WERI-Rb-1 (cell line): ENCODE data around the gene PARL.
A peak's percentile ranks its signal among the peaks of the same experiment; 100 is the strongest.

Source experiments
- DNase-seq: peaks from one replicate; pipeline ENCODE4 v3.0.0-alpha.2; 2020
- H3K27ac ChIP-seq: fragments of 250-450 bp; sonication (Bioruptor Pico); 2 replicates; pipeline ENCODE4 v1.5.1; 2020; ENCODE audit warnings: mild to moderate bottlenecking, moderate library complexity
- H3K27me3 ChIP-seq: fragments of 250-450 bp; sonication (Bioruptor Pico); 2 replicates; pipeline ENCODE4 v1.5.1; 2021; ENCODE audit warnings: mild to moderate bottlenecking, low read depth, moderate library complexity; ENCODE audit not compliant: insufficient read depth, severe bottlenecking
- H3K36me3 ChIP-seq: fragments of 250-450 bp; sonication (Bioruptor Pico); 2 replicates; pipeline ENCODE4 v1.5.1; 2020; ENCODE audit warnings: mild to moderate bottlenecking, moderate library complexity
- H3K4me3 ChIP-seq: 2 replicates; pipeline ENCODE4 v1.5.1; 2011; ENCODE audit warnings: low read depth, mild to moderate bottlenecking, control low read depth, low read length
- H3K9me3 ChIP-seq: fragments of 250-450 bp; sonication (Bioruptor Pico); 2 replicates; pipeline ENCODE4 v1.5.1; 2021; ENCODE audit warnings: mild to moderate bottlenecking, moderate library complexity; ENCODE audit not compliant: severe bottlenecking
- CTCF ChIP-seq: IDR thresholded peaks from 2 replicates; pipeline ENCODE4 v1.5.1; 2011; ENCODE audit warnings: low read depth, mild to moderate bottlenecking, control low read depth, inconsistent platforms, low read length

Gene PARL

GRCh38 chr3:183911087-183911486, 26.4 kb upstream of the PARL start:
- Histone ChIP-seq H3K27ac (no peak overlapping the region), H3K27me3 (no peaks in the 10 kb centered on the region), H3K4me3 (no peak overlapping the region), H3K9me3 (no peaks in the 10 kb centered on the region), H3K36me3 (no peaks in the 10 kb centered on the region)
- no peak for TF ChIP-seq CTCF
- no peak for DNase-seq

GRCh38 chr3:183909030-183909600, 24.4 kb upstream of the PARL start:
- no peak for DNase-seq
- Histone ChIP-seq H3K9me3 (no peaks in the 10 kb centered on the region), H3K36me3 (no peaks in the 10 kb centered on the region), H3K27me3 (no peaks in the 10 kb centered on the region), H3K27ac (no peak overlapping the region), H3K4me3 (no peak overlapping the region)
- no peak for TF ChIP-seq CTCF

GRCh38 chr3:183907911-183908331, 23.2 kb upstream of the PARL start:
- no peaks in the 10 kb centered on the region for H3K9me3 ChIP-seq
- H3K27me3 ChIP-seq: no peaks in the 10 kb centered on the region
- peak overlapping the region; percentile 8; the same call in 1 of the 2 replicates for H3K4me3 ChIP-seq
- DNase-seq: peak; percentile 86
- peak overlapping the region; percentile 72 for H3K27ac ChIP-seq
- H3K36me3 ChIP-seq: no peaks in the 10 kb centered on the region
- no peak for TF ChIP-seq CTCF

GRCh38 chr3:183907176-183907575, 22.5 kb upstream of the PARL start:
- no peak for DNase-seq
- no peaks in the 10 kb centered on the region for H3K9me3 ChIP-seq
- no peak for TF ChIP-seq CTCF
- H3K4me3 ChIP-seq: no peak overlapping the region
- H3K27ac ChIP-seq: no peak overlapping the region
- H3K27me3 ChIP-seq: no peaks in the 10 kb centered on the region
- H3K36me3 ChIP-seq: no peaks in the 10 kb centered on the region

GRCh38 chr3:183906234-183906921, 21.7 kb upstream of the PARL start:
- no peak for TF ChIP-seq CTCF

More at GRCh38 chr3:183906234-183906921, 21.7 kb upstream of the PARL start:
- H3K27ac ChIP-seq: no peak overlapping the region
- no peak for DNase-seq
- H3K36me3 ChIP-seq: no peaks in the 10 kb centered on the region
- no peaks in the 10 kb centered on the region for H3K27me3 ChIP-seq
- no peaks in the 10 kb centered on the region for H3K9me3 ChIP-seq
- H3K4me3 ChIP-seq: no peak overlapping the region
